Astrocyte (in vitro differentiated cells and primary cell): ENCODE data around the gene TNFRSF21. TPM values are rescaled to one million over a fixed set of nuclear protein-coding genes. Genes with fewer than 3 reads are reported as not detected.

Source experiments
- DNase-seq: peaks from one replicate; pipeline ENCODE4 v3.0.0-alpha.2; 2010; ENCODE audit warnings: low read depth
- FAIRE-seq: peaks from 2 replicates; lab custom pipeline; 2011; peaks lifted over from hg19 to GRCh38; lab: Jason Lieb, UNC
- H2AFZ ChIP-seq: 2 replicates; pipeline ENCODE4 v1.6.0; 2012; ENCODE audit warnings: low read depth, low read length, inconsistent platforms
- H3K27ac ChIP-seq: 2 replicates; pipeline ENCODE4 v1.5.1; 2011; ENCODE audit warnings: low read depth, low read length, inconsistent platforms
- H3K27me3 ChIP-seq: 2 replicates; pipeline ENCODE4 v1.6.0; 2011; ENCODE audit warnings: low read length, inconsistent platforms; ENCODE audit not compliant: insufficient read depth
- H3K36me3 ChIP-seq: 2 replicates; pipeline ENCODE4 v1.5.1; 2011; ENCODE audit warnings: low read length, inconsistent platforms; ENCODE audit not compliant: insufficient read depth
- H3K4me1 ChIP-seq: 2 replicates; pipeline ENCODE4 v1.5.1; 2011; ENCODE audit warnings: low read length, inconsistent platforms; ENCODE audit not compliant: insufficient read depth
- H3K4me2 ChIP-seq: 2 replicates; pipeline ENCODE4 v1.6.0; 2012; ENCODE audit warnings: low read length, inconsistent platforms
- H3K4me3 ChIP-seq: 2 replicates; pipeline ENCODE4 v1.5.1; 2011; ENCODE audit warnings: low read depth, mild to moderate bottlenecking, low read length, inconsistent platforms; ENCODE audit not compliant: insufficient read depth
- H3K79me2 ChIP-seq: 2 replicates; pipeline ENCODE4 v1.6.0; 2012; ENCODE audit warnings: mild to moderate bottlenecking, low read length, inconsistent platforms; ENCODE audit not compliant: insufficient read depth
- H3K9ac ChIP-seq: 2 replicates; pipeline ENCODE4 v1.6.0; 2012; ENCODE audit warnings: mild to moderate bottlenecking, low read length, inconsistent platforms
- H3K9me3 ChIP-seq: 2 replicates; pipeline ENCODE4 v1.5.1; 2012; ENCODE audit warnings: low read depth, mild to moderate bottlenecking, low read length, inconsistent platforms; ENCODE audit not compliant: insufficient read depth
- H4K20me1 ChIP-seq: 2 replicates; pipeline ENCODE4 v1.6.0; 2012; ENCODE audit warnings: low read length, inconsistent platforms; ENCODE audit not compliant: insufficient read depth
- H3K27ac Mint-ChIP-seq: one replicate; pipeline ENCODE4 v1.8.0; 2021; ENCODE audit warnings: mild to moderate bottlenecking, mixed read lengths; ENCODE audit not compliant: unreplicated experiment
- H3K27me3 Mint-ChIP-seq: one replicate; pipeline ENCODE4 v1.8.0; 2021; ENCODE audit warnings: low read depth, mixed read lengths; ENCODE audit not compliant: unreplicated experiment
- H3K36me3 Mint-ChIP-seq: one replicate; pipeline ENCODE4 v1.8.0; 2021; ENCODE audit warnings: low read depth, mixed read lengths; ENCODE audit not compliant: unreplicated experiment
- H3K4me1 Mint-ChIP-seq: one replicate; pipeline ENCODE4 v1.8.0; 2021; ENCODE audit warnings: low read depth, mixed read lengths; ENCODE audit not compliant: unreplicated experiment
- H3K4me3 Mint-ChIP-seq: one replicate; pipeline ENCODE4 v1.8.0; 2021; ENCODE audit warnings: mild to moderate bottlenecking, moderate library complexity, mixed read lengths; ENCODE audit not compliant: unreplicated experiment
- H3K9me3 Mint-ChIP-seq: one replicate; pipeline ENCODE4 v1.8.0; 2021; ENCODE audit warnings: mild to moderate bottlenecking, mixed read lengths; ENCODE audit not compliant: unreplicated experiment
- EZH2 ChIP-seq: IDR thresholded peaks from 2 replicates; pipeline ENCODE4 v1.6.1; 2012; ENCODE audit warnings: mild to moderate bottlenecking, low read length, inconsistent platforms; ENCODE audit not compliant: insufficient read depth
- total RNA-seq: library from RNA; stranded (reverse); gene quantifications from 2 replicates; pipeline ENCODE4 v1.2.1, GENCODE V29; 2021
- TF ChIP-seq, protein P1 (sequence below): IDR thresholded peaks from 2 replicates; pipeline ENCODE4 v1.5.1; 2011; ENCODE audit warnings: low read depth, mild to moderate bottlenecking, inconsistent platforms, low read length, moderate library complexity; ENCODE audit not compliant: insufficient read depth

Gene TNFRSF21
- total RNA-seq, 1 donor from 2014 or later, result 244 TPM

DNA sequence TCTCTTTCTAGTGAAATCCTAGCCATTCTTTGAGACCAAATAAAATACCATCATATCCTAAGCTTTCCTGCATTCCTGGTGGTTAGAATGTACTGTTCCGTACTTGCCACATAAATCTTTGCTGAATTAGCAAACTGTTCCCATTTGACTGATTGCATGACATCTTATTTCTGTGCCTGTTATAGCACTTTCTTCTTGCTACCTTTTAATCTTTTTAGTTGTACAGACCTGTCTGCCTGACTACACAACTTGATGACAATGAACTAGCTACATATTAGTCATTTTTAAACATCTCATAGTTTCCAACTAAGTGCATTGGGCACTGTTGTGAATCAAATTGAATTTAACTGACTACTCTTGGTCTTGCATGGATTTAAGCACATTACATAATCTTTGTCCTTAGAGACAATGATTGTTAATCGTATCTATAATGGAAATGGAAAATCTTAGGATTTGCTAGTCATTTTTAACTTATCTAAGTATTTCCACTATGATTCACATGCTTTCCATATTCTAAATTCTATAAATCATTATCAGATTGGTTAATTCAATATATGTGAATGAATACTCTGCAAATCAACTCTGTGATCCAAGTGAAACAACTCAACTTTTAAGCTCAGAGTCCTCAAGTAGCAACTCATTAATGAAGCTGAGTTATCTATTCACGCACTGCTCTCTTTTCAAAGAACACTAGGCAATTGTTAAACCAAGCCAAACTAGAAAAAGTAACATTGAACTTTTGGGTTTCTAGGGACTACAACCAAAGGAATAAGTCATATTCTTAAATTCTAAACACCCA is 109.0 kb downstream of the TNFRSF21 start:
- no peaks in the 10 kb centered on the region for H4K20me1 ChIP-seq
- H3K4me1 Mint-ChIP-seq, result peaks cover 19% of the 10 kb centered on the region
- no peaks in the 10 kb centered on the region for H3K36me3 ChIP-seq
- FAIRE-seq, result no peak
- no peak overlapping the region for H2AFZ ChIP-seq
- no peaks in the 10 kb centered on the region for H3K36me3 Mint-ChIP-seq
- H3K9me3 Mint-ChIP-seq, result no peaks in the 10 kb centered on the region
- H3K9me3 ChIP-seq, result no peaks in the 10 kb centered on the region
- H3K4me2 ChIP-seq, result no peak overlapping the region
- no peaks in the 10 kb centered on the region for H3K4me1 ChIP-seq
- H3K9ac ChIP-seq, result no peak overlapping the region
- no peak overlapping the region for H3K27ac ChIP-seq
- H3K27me3 Mint-ChIP-seq, result peaks cover 5% of the 10 kb centered on the region
- no peaks in the 10 kb centered on the region for H3K79me2 ChIP-seq
- peak; percentile 22 for DNase-seq
- no peak overlapping the region for H3K4me3 Mint-ChIP-seq
- no peak overlapping the region for H3K27ac Mint-ChIP-seq
- no peak overlapping the region for H3K4me3 ChIP-seq
- TF ChIP-seq, protein P1, sequence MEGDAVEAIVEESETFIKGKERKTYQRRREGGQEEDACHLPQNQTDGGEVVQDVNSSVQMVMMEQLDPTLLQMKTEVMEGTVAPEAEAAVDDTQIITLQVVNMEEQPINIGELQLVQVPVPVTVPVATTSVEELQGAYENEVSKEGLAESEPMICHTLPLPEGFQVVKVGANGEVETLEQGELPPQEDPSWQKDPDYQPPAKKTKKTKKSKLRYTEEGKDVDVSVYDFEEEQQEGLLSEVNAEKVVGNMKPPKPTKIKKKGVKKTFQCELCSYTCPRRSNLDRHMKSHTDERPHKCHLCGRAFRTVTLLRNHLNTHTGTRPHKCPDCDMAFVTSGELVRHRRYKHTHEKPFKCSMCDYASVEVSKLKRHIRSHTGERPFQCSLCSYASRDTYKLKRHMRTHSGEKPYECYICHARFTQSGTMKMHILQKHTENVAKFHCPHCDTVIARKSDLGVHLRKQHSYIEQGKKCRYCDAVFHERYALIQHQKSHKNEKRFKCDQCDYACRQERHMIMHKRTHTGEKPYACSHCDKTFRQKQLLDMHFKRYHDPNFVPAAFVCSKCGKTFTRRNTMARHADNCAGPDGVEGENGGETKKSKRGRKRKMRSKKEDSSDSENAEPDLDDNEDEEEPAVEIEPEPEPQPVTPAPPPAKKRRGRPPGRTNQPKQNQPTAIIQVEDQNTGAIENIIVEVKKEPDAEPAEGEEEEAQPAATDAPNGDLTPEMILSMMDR, result no peak
- no peaks in the 10 kb centered on the region for H3K27me3 ChIP-seq

GRCh38 chr6:47197682-47198640 is 111.7 kb downstream of the TNFRSF21 start:
- Histone ChIP-seq H3K27ac (no peak overlapping the region), H3K9me3 (no peaks in the 10 kb centered on the region), H3K79me2 (no peaks in the 10 kb centered on the region), H3K27me3 (no peaks in the 10 kb centered on the region), H3K4me3 (no peak overlapping the region), H3K4me1 (no peaks in the 10 kb centered on the region), H4K20me1 (no peaks in the 10 kb centered on the region), H3K4me2 (peak overlapping the region; percentile 55), H2AFZ (no peak overlapping the region), H3K9ac (no peak overlapping the region), H3K36me3 (no peaks in the 10 kb centered on the region)
- Mint-ChIP-seq H3K9me3 (no peaks in the 10 kb centered on the region), H3K4me3 (no peak overlapping the region), H3K27me3 (peaks cover 4% of the 10 kb centered on the region), H3K4me1 (peaks cover 22% of the 10 kb centered on the region), H3K27ac (no peak overlapping the region), H3K36me3 (no peaks in the 10 kb centered on the region)
- DNase-seq (no peak), FAIRE-seq (no peak)
- no peak for TF ChIP-seq EZH2
- TF ChIP-seq, protein P1, result no peak
